Measurements from ENCODE around the gene OBSCN.

GRCh38 chr1:228231189-228231588, 23.3 kb downstream of the OBSCN start:
- no peak for TF ChIP-seq CTCF (IDR thresholded peaks at IDR 0.05)
- no peak for TF ChIP-seq REST (IDR thresholded peaks at IDR 0.05; ENCODE audit: insufficient read depth in 1 of 2, low read depth in 2 of 2, low read length in 1 of 2)
- TF ChIP-seq POLR2AphosphoS5 (IDR thresholded peaks at IDR 0.05; ENCODE audit: low read depth, low read length) = no peak
